ENCODE data around the gene DNAJC1.

- TF ChIP-seq CTCF (IDR thresholded peaks at IDR 0.05) (no peak), POLR2A (IDR thresholded peaks at IDR 0.05) (no peak)
These were observed 30.8 kb upstream of the DNAJC1 start for GRCh38 chr10:22034333-22034732.
